Neural crest cell (in vitro differentiated cells): ENCODE results near the gene C1RL. TPM values are rescaled to one million over a fixed set of nuclear protein-coding genes. Genes with fewer than 3 reads are reported as not detected.

Experiments used
- DNase-seq: peaks from one replicate; pipeline ENCODE4 v3.0.0; 2021; ENCODE audit warnings: low read depth, mixed read lengths, low spot score
- H3K27ac Mint-ChIP-seq: one replicate; pipeline ENCODE4 v1.8.0; 2021; ENCODE audit warnings: mild to moderate bottlenecking, mixed read lengths; ENCODE audit not compliant: unreplicated experiment
- H3K27me3 Mint-ChIP-seq: 2 replicates; pipeline ENCODE4 v1.8.0; 2021; ENCODE audit warnings: low read depth, mild to moderate bottlenecking, mixed read lengths
- H3K36me3 Mint-ChIP-seq: 2 replicates; pipeline ENCODE4 v1.8.0; 2021; ENCODE audit warnings: low read depth, mild to moderate bottlenecking, mixed read lengths
- H3K4me1 Mint-ChIP-seq: 2 replicates; pipeline ENCODE4 v1.8.0; 2021; ENCODE audit warnings: mixed read lengths
- H3K4me3 Mint-ChIP-seq: one replicate; pipeline ENCODE4 v1.8.0; 2021; ENCODE audit warnings: mild to moderate bottlenecking, mixed read lengths
- H3K9me3 Mint-ChIP-seq: 2 replicates; pipeline ENCODE4 v1.8.0; 2021; ENCODE audit warnings: mixed read lengths
- total RNA-seq: library from RNA; stranded (reverse); gene quantifications from 2 replicates; pipeline ENCODE4 v1.2.1, GENCODE V29; 2021
- TF ChIP-seq, protein P1 (sequence below): fragments of 200-600 bp; sonication (generic); conservative IDR thresholded peaks from 2 replicates; pipeline ENCODE4 v1.5.0; 2021; ENCODE audit warnings: antibody characterized with exemption, mild to moderate bottlenecking

The C1RL gene
- total RNA-seq, 1 donor from 2014 or later, result 12.8 TPM

DNA sequence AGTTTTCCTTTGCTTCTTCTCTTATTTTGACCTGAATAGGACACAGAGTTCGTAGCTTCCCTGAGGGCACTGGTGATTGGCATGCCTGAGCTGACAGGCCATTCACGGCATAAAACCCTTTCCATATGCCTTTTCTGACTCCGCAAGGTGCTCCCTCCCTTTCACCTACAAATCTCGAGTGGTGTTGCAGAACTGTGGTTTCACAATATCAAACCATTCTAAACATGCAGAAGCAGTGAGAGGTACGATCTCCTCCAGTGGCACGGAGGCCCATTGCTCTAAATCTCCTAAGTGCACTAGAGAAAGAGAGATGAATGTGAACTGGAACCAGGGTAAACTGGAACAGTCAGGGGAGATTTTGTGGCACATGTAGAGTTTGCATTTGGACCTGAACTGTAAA, 45.0 kb upstream of the C1RL start:
- Mint-ChIP-seq H3K9me3 (no peaks in the 10 kb centered on the region), H3K27me3 (no peaks in the 10 kb centered on the region), H3K36me3 (peaks cover 2% of the 10 kb centered on the region), H3K4me1 (no peaks in the 10 kb centered on the region), H3K4me3 (no peak overlapping the region), H3K27ac (no peak overlapping the region)
- TF ChIP-seq, protein P1, sequence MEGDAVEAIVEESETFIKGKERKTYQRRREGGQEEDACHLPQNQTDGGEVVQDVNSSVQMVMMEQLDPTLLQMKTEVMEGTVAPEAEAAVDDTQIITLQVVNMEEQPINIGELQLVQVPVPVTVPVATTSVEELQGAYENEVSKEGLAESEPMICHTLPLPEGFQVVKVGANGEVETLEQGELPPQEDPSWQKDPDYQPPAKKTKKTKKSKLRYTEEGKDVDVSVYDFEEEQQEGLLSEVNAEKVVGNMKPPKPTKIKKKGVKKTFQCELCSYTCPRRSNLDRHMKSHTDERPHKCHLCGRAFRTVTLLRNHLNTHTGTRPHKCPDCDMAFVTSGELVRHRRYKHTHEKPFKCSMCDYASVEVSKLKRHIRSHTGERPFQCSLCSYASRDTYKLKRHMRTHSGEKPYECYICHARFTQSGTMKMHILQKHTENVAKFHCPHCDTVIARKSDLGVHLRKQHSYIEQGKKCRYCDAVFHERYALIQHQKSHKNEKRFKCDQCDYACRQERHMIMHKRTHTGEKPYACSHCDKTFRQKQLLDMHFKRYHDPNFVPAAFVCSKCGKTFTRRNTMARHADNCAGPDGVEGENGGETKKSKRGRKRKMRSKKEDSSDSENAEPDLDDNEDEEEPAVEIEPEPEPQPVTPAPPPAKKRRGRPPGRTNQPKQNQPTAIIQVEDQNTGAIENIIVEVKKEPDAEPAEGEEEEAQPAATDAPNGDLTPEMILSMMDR, result no peak
- no peak for DNase-seq

DNA sequence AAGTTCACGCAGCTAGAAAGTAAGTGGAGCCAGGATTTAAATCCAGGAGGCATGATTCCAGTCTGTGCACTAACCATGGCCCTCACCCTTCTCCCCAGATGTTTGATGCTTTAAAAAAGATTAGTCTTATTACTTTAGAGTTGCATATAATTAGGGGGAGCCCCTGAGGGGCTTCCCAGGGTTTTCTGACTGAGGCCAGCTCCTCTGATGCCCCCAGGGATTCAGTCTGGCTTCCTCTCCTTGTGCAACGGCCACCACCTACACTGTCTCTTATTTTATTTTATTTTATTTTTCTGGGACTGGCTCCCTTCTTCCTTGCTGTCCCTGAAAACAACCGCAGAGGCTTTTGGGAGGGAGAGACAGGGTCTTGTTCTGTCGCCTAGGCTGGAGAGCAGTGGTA, 43.8 kb upstream of the C1RL start:
- H3K36me3 Mint-ChIP-seq, result peaks cover 4% of the 10 kb centered on the region

DNA sequence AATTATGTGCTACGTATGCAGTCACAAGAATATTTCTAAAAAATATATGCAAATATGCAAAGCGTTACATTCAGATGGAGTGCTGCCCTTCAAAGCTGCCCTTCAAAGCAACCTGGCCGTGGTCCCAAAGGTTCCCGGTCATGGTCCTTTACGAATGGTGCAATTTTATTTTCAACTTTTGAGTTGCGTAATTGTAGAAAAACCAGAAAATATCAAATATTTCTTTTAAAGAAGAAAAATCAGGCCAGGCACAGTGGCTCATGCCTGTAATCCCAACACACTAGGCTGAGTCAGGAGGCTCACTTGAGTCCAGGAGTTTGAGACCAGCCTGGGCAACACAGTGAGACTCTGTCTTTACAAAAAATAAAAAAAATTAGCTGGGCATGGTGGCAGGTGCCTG, 42.5 kb upstream of the C1RL start:
- TF ChIP-seq, protein P1, result no peak
- H3K36me3 Mint-ChIP-seq, result peaks cover 4% of the 10 kb centered on the region
- H3K4me3 Mint-ChIP-seq, result no peak overlapping the region
- no peaks in the 10 kb centered on the region for H3K4me1 Mint-ChIP-seq
- H3K27ac Mint-ChIP-seq, result no peak overlapping the region
- no peaks in the 10 kb centered on the region for H3K27me3 Mint-ChIP-seq
- H3K9me3 Mint-ChIP-seq, result no peaks in the 10 kb centered on the region
- DNase-seq, result no peak

More for the DNA sequence above, 43.8 kb upstream of the C1RL start:
- no peaks in the 10 kb centered on the region for H3K27me3 Mint-ChIP-seq
- no peak overlapping the region for H3K27ac Mint-ChIP-seq
- H3K9me3 Mint-ChIP-seq, result no peaks in the 10 kb centered on the region
- no peaks in the 10 kb centered on the region for H3K4me1 Mint-ChIP-seq
- TF ChIP-seq, protein P1, result no peak
- DNase-seq, result no peak
- no peak overlapping the region for H3K4me3 Mint-ChIP-seq

DNA sequence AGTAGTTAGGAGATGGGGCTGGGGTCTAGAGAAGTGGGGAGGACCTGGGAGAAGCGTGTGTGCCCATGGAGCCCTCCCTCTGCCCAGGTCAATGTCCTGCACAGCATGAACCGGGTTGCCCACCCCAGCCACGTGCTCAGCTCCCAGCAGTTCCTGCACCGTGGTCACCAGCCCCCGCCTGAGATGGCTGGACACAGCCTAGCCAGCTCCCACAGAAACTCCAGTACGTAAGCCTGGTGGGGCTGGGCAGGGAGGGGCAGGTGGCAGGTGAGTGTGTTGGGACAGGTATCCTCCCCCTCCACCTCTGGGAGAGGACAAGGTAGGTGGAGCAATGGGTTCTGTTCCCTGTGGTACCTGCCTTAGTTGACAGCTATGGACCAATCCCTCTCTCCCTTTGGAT, 41.8 kb upstream of the C1RL start:
- TF ChIP-seq, protein P1, result no peak
- no peaks in the 10 kb centered on the region for H3K4me1 Mint-ChIP-seq
- no peak overlapping the region for H3K27ac Mint-ChIP-seq
- DNase-seq, result no peak
- H3K27me3 Mint-ChIP-seq, result no peaks in the 10 kb centered on the region
- H3K4me3 Mint-ChIP-seq, result no peak overlapping the region
- peaks cover 4% of the 10 kb centered on the region for H3K36me3 Mint-ChIP-seq
- H3K9me3 Mint-ChIP-seq, result no peaks in the 10 kb centered on the region

DNA sequence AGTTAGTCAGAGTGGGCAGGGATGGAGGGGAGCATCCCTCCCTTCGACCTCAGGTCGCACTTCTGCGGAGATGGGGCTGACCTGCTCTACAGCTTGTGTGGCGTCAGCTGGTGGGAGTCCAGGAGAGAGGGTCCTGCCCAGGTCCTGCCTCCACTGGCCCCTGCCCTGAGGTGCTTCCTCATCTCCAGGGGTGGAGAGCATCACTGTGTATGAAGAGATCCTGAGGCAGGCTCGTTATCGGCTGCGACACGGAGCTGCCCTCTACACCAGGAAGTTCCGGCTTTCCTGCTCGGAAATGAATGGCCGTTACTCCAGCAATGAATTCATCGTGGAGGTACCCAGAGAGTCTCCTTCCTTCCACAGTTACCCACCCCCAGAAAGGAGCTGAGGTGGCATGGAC, 41.3 kb upstream of the C1RL start:
- H3K27ac Mint-ChIP-seq, result no peak overlapping the region
- TF ChIP-seq, protein P1, result no peak
- no peak for DNase-seq
- H3K9me3 Mint-ChIP-seq, result no peaks in the 10 kb centered on the region
- H3K4me3 Mint-ChIP-seq, result no peak overlapping the region
- H3K36me3 Mint-ChIP-seq, result peaks cover 4% of the 10 kb centered on the region
- H3K27me3 Mint-ChIP-seq, result no peaks in the 10 kb centered on the region
- no peaks in the 10 kb centered on the region for H3K4me1 Mint-ChIP-seq

DNA sequence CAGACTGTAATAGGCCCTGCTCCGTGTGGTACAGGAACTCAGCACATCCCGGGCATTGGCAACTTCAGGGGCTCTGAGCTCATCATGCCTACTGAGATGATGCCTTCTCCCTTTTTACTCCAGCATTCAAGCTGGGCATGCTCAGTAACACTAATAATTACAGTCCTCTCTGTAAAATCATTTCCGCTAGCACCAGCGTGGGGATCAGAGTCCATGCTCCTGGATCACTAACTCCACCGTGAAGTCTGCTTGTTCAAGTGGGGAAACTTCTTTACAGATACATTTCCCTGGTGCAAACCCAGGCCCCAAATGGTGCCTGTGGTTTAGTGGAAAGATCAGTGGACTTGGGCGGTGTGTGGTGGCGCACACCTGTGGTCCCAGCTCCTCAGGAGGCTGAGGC, 37.9 kb upstream of the C1RL start:
- Mint-ChIP-seq H3K9me3 (no peaks in the 10 kb centered on the region), H3K27me3 (no peaks in the 10 kb centered on the region), H3K27ac (no peak overlapping the region), H3K4me3 (no peak overlapping the region), H3K36me3 (peaks cover 9% of the 10 kb centered on the region), H3K4me1 (no peaks in the 10 kb centered on the region)
- TF ChIP-seq, protein P1, result no peak
- DNase-seq, result no peak
